ENCODE results near the gene MKKS. TPM values are rescaled to one million over a fixed set of nuclear protein-coding genes. Genes with fewer than 3 reads are reported as not detected.
A peak's percentile ranks its signal among the peaks of the same experiment; 100 is the strongest.

The MKKS gene
- polyA plus RNA-seq, 2 of the 4 experiments (the other 2 are of a cell fraction) = 24.3 to 85.2 TPM

DNA sequence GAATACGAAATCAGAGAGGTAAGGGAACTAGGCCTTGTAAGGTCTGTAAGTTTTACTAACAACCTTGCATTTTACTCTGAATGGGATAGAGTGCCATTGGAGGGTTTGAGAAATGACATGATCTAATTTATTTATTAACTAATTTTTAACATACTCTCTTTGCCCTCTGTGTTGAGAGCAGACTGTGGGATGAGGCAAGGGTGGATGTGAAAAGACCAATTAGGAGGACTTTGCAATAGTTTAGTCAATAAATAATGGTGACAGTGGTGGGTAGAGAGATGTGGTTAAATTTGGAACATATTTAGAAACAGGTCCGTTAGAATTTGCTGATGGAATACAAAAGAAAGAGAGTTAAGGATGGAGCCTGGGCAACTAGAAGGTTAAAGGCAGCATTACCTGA lies 60.0 kb downstream of the MKKS start:
- ChIA-PET POLR2A (no interaction called here), CTCF (interaction anchor here (1.4 kb wide), 1 partner anchor 52 kb away, joined by 5 read pairs; no protein-coding TSS in a partner anchor)
- FAIRE-seq (no peak), ATAC-seq (no peak), DNase-seq (ENCODE audit: low read depth in 1 of 2, low spot score in 1 of 2) (no peak)
- TF ChIP-seq MAZ (IDR thresholded peaks at IDR 0.05; ENCODE audit: borderline replicate concordance, low read depth, low read length) (no peak), HOXA7 (CRISPR knock-in tag; IDR thresholded peaks at IDR 0.05) (no peak), JUN (IDR thresholded peaks at IDR 0.05) (no peak), EP300 (IDR thresholded peaks at IDR 0.05) (no peak)
- no peak overlapping the region for H3K4me2 ChIP-seq
- H3K9me3 ChIP-seq = peaks cover 34% of the 10 kb centered on the region
- 75% methylated on average over 2 of the region's 2 CpGs for WGBS (ENCODE audit: missing lambda C conversion rate)
- H3K4me1 ChIP-seq = peaks cover 31% of the 10 kb centered on the region
- H3K27ac ChIP-seq = peak overlapping the region; percentile 25 to 59; a peak in 5 of 6 replicates
- H3K4me3 ChIP-seq = no peak overlapping the region

- POLR2A ChIA-PET = interaction anchor here (1.4 kb wide), 1 partner anchor 18 kb away, joined by 4 read pairs; no protein-coding TSS in a partner anchor
- TF ChIP-seq MYC (IDR thresholded peaks at IDR 0.05; ENCODE audit: borderline replicate concordance, low read length) = no peak
- no peak for TF ChIP-seq ZNF302 (CRISPR knock-in tag; IDR thresholded peaks at IDR 0.05)
- no peak for TF ChIP-seq CBX2 (IDR thresholded peaks at IDR 0.05; ENCODE audit: borderline replicate concordance, low read depth)
- TF ChIP-seq HDAC2 (IDR thresholded peaks at IDR 0.05) = no peak
- no peak for TF ChIP-seq KDM1A (IDR thresholded peaks at IDR 0.05; ENCODE audit: low read depth)
- TF ChIP-seq MAZ (IDR thresholded peaks at IDR 0.05; ENCODE audit: borderline replicate concordance, low read depth, low read length) = no peak
- no peak for ATAC-seq
- CTCF ChIA-PET = interaction anchor here (0.6 to 1.8 kb wide), 7 partner anchors 11 to 487 kb away, joined by 3 to 11 read pairs (median 5); no protein-coding TSS in a partner anchor
- H3K9me3 ChIP-seq = peaks cover 24% of the 10 kb centered on the region
- H3K27ac ChIP-seq = peak overlapping the region; percentile 90 to 93
- FAIRE-seq = no peak
- no peak overlapping the region for H3K4me3 ChIP-seq
- no peak for DNase-seq (ENCODE audit: low read depth in 1 of 2, low spot score in 1 of 2)
- peak overlapping the region; percentile 78; the same call in 2 of the 3 replicates for H3K4me2 ChIP-seq
- peaks cover 55% of the 10 kb centered on the region for H3K4me1 ChIP-seq
Observed at GRCh38 chr20:10371467-10371866, 62.6 kb downstream of the MKKS start.

- peak overlapping the region; percentile 78 for H3K4me2 ChIP-seq
- H3K4me1 ChIP-seq = peaks cover 55% of the 10 kb centered on the region
- WGBS (ENCODE audit: missing lambda C conversion rate) = 21% methylated on average over 8 of the region's 8 CpGs
- ATAC-seq (peak; percentile 87), FAIRE-seq (no peak), DNase-seq (ENCODE audit: low read depth in 1 of 2, low spot score in 1 of 2) (peak; percentile 33 to 83)
- H3K27ac ChIP-seq = peak overlapping the region; percentile 90 to 93
- H3K4me3 ChIP-seq = 0 out of 3 replicates have a peak overlapping the region, but pooled peaks have one; percentile 1
- H3K9me3 ChIP-seq = peaks cover 14% of the 10 kb centered on the region
- CTCF ChIA-PET = interaction anchor here (0.5 to 1.9 kb wide), 11 partner anchors 8 to 392 kb away, joined by 3 to 14 read pairs (median 4); no protein-coding TSS in a partner anchor
- TF ChIP-seq CEBPB (IDR thresholded peaks at IDR 0.05) (peak; percentile 95 to 99), SMC3 (IDR thresholded peaks at IDR 0.05) (peak; percentile 37; the same call in 2 of the 3 replicates), EP300 (IDR thresholded peaks at IDR 0.05) (peak; percentile 97 to 98; a peak in 4 of 5 replicates), RAD21 (conservative IDR thresholded peaks at IDR 0.05 in 1 of 2, IDR thresholded peaks at IDR 0.05 in 1 of 2) (peak in 1 of 2 experiments; percentile 51; a peak in 2 of 5 replicates), FOSL2 (IDR thresholded peaks at IDR 0.05) (peak; percentile 57), FOSL2 (CRISPR knock-in tag; IDR thresholded peaks at IDR 0.05) (peak; percentile 54), GATA3 (IDR thresholded peaks at IDR 0.05; ENCODE audit: borderline replicate concordance) (peak; percentile 92), HES2 (IDR thresholded peaks at IDR 0.05) (peak; percentile 95), TFCP2L1 (CRISPR knock-in tag; IDR thresholded peaks at IDR 0.05) (peak; percentile 56), KDM5A (IDR thresholded peaks at IDR 0.05) (no peak), HMGXB4 (CRISPR knock-in tag; IDR thresholded peaks at IDR 0.05; ENCODE audit: borderline replicate concordance) (no peak), JUNB (IDR thresholded peaks at IDR 0.05) (peak; percentile 89), HOXA7 (CRISPR knock-in tag; IDR thresholded peaks at IDR 0.05) (0 out of 2 replicates have a peak, but pooled peaks have one; percentile 54), RFX5 (IDR thresholded peaks at IDR 0.05) (peak; percentile 56; the same call in 1 of the 2 replicates), JUN (IDR thresholded peaks at IDR 0.05) (peak; percentile 92 to 95; a peak in 4 of 5 replicates), HOXB5 (CRISPR knock-in tag; IDR thresholded peaks at IDR 0.05) (no peak), RCOR1 (IDR thresholded peaks at IDR 0.05; ENCODE audit: low read depth, low read length) (no peak)
- TF ChIP-seq, protein P1, sequence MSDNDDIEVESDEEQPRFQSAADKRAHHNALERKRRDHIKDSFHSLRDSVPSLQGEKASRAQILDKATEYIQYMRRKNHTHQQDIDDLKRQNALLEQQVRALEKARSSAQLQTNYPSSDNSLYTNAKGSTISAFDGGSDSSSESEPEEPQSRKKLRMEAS (IDR thresholded peaks at IDR 0.05) = peak; percentile 15; the same call in 1 of the 2 replicates
- TF ChIP-seq, protein P2, sequence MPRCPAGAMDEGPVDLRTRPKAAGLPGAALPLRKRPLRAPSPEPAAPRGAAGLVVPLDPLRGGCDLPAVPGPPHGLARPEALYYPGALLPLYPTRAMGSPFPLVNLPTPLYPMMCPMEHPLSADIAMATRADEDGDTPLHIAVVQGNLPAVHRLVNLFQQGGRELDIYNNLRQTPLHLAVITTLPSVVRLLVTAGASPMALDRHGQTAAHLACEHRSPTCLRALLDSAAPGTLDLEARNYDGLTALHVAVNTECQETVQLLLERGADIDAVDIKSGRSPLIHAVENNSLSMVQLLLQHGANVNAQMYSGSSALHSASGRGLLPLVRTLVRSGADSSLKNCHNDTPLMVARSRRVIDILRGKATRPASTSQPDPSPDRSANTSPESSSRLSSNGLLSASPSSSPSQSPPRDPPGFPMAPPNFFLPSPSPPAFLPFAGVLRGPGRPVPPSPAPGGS (IDR thresholded peaks at IDR 0.05) = peak; percentile 89
- POLR2A ChIA-PET = interaction anchor here (0.7 to 2.6 kb wide), 15 partner anchors 17 to 392 kb away, joined by 3 to 61 read pairs (median 5); partner anchors contain the start of genes MKKS, SLX4IP and SNAP25
Observed at GRCh38 chr20:10370091-10370887, 63.7 kb downstream of the MKKS start.
